ENCODE results near the gene RAI1. TPM values are rescaled to one million over a fixed set of nuclear protein-coding genes. Genes with fewer than 3 reads are reported as not detected.
A peak's percentile ranks its signal among the peaks of the same experiment; 100 is the strongest.

RAI1 gene
- total and polyA plus RNA-seq, 2 of the 13 experiments (the other 11 are each of a cell fraction or from before 2014, with no cell fraction given): 3.4 to 5.2 TPM

DNA sequence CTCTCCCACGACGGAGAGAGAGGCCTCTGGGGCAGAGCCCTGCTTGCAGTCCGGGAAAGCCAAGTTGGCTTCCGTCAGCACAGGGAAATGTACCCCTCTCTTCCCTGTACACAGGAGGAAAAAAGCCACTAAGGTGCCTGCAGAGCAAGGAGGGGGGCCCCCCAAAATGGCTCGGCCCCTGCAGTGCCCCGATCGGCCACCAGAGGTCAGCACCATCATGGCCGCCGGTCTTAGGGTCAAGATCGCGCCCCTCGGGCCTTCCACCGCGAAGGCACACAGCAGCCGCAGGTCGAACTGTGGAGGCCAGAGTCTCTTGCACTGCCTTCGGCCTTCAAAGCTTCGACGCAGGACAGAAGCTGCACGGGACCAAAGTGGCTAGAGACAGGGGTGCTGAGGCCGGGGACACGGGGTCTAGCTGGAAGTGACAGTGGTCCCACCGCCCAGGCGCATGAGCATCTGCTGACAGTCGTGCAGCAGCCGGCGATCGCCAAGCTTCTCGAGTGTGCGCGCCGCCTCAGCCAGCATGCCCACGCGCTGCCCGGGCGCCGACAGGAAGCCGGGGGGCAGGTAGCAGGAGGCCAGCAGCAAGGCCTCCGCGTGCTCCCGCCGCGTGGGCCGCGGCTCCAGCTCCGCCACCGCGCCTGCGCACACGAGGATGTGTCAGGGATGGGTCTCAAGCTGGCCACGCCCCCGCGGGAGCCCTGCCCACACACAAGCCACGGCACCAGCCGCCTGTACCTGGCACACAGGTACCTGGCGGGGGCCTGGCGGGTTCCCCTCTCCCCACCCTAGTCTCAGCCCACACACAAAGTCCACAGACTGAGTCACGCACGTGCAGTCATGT lies 131.2 kb downstream of the RAI1 start (continued):
- peak; percentile 73; the same call in 1 of the 2 replicates for TF ChIP-seq ZNF558 (CRISPR knock-in tag; IDR thresholded peaks at IDR 0.05; ENCODE audit: borderline replicate concordance)
- TF ChIP-seq PAWR (CRISPR knock-in tag; IDR thresholded peaks at IDR 0.05; ENCODE audit: borderline replicate concordance): no peak
- TF ChIP-seq, protein P1, sequence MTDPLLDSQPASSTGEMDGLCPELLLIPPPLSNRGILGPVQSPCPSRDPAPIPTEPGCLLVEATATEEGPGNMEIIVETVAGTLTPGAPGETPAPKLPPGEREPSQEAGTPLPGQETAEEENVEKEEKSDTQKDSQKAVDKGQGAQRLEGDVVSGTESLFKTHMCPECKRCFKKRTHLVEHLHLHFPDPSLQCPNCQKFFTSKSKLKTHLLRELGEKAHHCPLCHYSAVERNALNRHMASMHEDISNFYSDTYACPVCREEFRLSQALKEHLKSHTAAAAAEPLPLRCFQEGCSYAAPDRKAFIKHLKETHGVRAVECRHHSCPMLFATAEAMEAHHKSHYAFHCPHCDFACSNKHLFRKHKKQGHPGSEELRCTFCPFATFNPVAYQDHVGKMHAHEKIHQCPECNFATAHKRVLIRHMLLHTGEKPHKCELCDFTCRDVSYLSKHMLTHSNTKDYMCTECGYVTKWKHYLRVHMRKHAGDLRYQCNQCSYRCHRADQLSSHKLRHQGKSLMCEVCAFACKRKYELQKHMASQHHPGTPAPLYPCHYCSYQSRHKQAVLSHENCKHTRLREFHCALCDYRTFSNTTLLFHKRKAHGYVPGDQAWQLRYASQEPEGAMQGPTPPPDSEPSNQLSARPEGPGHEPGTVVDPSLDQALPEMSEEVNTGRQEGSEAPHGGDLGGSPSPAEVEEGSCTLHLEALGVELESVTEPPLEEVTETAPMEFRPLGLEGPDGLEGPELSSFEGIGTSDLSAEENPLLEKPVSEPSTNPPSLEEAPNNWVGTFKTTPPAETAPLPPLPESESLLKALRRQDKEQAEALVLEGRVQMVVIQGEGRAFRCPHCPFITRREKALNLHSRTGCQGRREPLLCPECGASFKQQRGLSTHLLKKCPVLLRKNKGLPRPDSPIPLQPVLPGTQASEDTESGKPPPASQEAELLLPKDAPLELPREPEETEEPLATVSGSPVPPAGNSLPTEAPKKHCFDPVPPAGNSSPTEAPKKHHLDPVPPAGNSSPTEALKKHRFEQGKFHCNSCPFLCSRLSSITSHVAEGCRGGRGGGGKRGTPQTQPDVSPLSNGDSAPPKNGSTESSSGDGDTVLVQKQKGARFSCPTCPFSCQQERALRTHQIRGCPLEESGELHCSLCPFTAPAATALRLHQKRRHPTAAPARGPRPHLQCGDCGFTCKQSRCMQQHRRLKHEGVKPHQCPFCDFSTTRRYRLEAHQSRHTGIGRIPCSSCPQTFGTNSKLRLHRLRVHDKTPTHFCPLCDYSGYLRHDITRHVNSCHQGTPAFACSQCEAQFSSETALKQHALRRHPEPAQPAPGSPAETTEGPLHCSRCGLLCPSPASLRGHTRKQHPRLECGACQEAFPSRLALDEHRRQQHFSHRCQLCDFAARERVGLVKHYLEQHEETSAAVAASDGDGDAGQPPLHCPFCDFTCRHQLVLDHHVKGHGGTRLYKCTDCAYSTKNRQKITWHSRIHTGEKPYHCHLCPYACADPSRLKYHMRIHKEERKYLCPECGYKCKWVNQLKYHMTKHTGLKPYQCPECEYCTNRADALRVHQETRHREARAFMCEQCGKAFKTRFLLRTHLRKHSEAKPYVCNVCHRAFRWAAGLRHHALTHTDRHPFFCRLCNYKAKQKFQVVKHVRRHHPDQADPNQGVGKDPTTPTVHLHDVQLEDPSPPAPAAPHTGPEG (CRISPR knock-in tag; IDR thresholded peaks at IDR 0.05): peak; percentile 62; the same call in 1 of the 2 replicates
- TF ChIP-seq, protein P2, sequence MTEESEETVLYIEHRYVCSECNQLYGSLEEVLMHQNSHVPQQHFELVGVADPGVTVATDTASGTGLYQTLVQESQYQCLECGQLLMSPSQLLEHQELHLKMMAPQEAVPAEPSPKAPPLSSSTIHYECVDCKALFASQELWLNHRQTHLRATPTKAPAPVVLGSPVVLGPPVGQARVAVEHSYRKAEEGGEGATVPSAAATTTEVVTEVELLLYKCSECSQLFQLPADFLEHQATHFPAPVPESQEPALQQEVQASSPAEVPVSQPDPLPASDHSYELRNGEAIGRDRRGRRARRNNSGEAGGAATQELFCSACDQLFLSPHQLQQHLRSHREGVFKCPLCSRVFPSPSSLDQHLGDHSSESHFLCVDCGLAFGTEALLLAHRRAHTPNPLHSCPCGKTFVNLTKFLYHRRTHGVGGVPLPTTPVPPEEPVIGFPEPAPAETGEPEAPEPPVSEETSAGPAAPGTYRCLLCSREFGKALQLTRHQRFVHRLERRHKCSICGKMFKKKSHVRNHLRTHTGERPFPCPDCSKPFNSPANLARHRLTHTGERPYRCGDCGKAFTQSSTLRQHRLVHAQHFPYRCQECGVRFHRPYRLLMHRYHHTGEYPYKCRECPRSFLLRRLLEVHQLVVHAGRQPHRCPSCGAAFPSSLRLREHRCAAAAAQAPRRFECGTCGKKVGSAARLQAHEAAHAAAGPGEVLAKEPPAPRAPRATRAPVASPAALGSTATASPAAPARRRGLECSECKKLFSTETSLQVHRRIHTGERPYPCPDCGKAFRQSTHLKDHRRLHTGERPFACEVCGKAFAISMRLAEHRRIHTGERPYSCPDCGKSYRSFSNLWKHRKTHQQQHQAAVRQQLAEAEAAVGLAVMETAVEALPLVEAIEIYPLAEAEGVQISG (CRISPR knock-in tag; IDR thresholded peaks at IDR 0.05): peak; percentile 37; the same call in 1 of the 2 replicates
- TF ChIP-seq, protein P3, sequence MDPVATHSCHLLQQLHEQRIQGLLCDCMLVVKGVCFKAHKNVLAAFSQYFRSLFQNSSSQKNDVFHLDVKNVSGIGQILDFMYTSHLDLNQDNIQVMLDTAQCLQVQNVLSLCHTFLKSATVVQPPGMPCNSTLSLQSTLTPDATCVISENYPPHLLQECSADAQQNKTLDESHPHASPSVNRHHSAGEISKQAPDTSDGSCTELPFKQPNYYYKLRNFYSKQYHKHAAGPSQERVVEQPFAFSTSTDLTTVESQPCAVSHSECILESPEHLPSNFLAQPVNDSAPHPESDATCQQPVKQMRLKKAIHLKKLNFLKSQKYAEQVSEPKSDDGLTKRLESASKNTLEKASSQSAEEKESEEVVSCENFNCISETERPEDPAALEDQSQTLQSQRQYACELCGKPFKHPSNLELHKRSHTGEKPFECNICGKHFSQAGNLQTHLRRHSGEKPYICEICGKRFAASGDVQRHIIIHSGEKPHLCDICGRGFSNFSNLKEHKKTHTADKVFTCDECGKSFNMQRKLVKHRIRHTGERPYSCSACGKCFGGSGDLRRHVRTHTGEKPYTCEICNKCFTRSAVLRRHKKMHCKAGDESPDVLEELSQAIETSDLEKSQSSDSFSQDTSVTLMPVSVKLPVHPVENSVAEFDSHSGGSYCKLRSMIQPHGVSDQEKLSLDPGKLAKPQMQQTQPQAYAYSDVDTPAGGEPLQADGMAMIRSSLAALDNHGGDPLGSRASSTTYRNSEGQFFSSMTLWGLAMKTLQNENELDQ (CRISPR knock-in tag; IDR thresholded peaks at IDR 0.05; ENCODE audit: borderline replicate concordance): no peak
- no peak for TF ChIP-seq ZKSCAN8 (CRISPR knock-in tag; IDR thresholded peaks at IDR 0.05; ENCODE audit: borderline replicate concordance)
- TF ChIP-seq ZNF296 (CRISPR knock-in tag; conservative IDR thresholded peaks at IDR 0.05): no peak
- TF ChIP-seq, protein P4, sequence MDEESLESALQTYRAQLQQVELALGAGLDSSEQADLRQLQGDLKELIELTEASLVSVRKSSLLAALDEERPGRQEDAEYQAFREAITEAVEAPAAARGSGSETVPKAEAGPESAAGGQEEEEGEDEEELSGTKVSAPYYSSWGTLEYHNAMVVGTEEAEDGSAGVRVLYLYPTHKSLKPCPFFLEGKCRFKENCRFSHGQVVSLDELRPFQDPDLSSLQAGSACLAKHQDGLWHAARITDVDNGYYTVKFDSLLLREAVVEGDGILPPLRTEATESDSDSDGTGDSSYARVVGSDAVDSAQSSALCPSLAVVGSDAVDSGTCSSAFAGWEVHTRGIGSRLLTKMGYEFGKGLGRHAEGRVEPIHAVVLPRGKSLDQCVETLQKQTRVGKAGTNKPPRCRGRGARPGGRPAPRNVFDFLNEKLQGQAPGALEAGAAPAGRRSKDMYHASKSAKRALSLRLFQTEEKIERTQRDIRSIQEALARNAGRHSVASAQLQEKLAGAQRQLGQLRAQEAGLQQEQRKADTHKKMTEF (CRISPR knock-in tag; IDR thresholded peaks at IDR 0.05): peak; percentile 55; the same call in 1 of the 2 replicates
- TF ChIP-seq NR3C1 (CRISPR knock-in tag; IDR thresholded peaks at IDR 0.05): no peak
- peak; percentile 70 for TF ChIP-seq JUND (CRISPR knock-in tag; IDR thresholded peaks at IDR 0.05)
- no peak for TF ChIP-seq SUZ12 (IDR thresholded peaks at IDR 0.05; ENCODE audit: low read depth, low read length)
- TF ChIP-seq PAX8 (CRISPR knock-in tag; IDR thresholded peaks at IDR 0.05; ENCODE audit: borderline replicate concordance): no peak
- TF ChIP-seq KDM5B (CRISPR knock-in tag; IDR thresholded peaks at IDR 0.05; ENCODE audit: borderline replicate concordance): peak; percentile 59; the same call in 1 of the 2 replicates
- no peak for TF ChIP-seq ZNF605 (CRISPR knock-in tag; IDR thresholded peaks at IDR 0.05)

All from HepG2 (cell line).